Endometrial microvascular endothelial cells (primary cell): ENCODE data around the gene UNC45A. TPM values are rescaled to one million over a fixed set of nuclear protein-coding genes. Genes with fewer than 3 reads are reported as not detected.

Experiments
- in situ Hi-C: cut with HindIII; loops from 2 replicates; pipeline ENCODE4 v1.10.0; 2017; ENCODE audit warnings: low sequenced_read_pairs, low pct_unique_long_range_greater_than_20kb; ENCODE audit errors: inconsistent ontology term
- total RNA-seq: library from RNA; depleted of rRNA; stranded (reverse); fragments of >200 nt; gene quantifications from one replicate; pipeline ENCODE4 v1.2.3, GENCODE V29; 2015; ENCODE audit errors: inconsistent ontology term

Gene UNC45A
- total RNA-seq, 1 donor from 2014 or later, result 62.3 TPM

DNA sequence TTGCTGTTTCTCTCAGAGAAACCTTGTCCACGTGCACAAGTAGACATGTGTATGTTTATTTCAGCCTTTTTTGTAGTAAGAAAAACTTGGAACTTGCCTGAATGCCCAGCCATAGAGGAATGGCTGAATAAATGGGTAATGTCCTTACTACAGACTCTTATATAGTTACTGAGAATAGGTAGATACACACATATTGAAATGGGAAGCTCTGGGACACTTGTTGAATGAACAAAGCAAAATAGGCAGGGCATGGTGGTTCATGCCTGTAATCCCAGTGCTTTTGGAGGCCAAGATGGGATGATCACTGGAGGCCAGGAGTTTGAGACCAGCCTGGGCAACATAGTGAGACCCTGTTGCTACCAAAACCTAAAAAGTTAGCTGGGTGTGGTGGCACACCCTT lies 1.7 kb downstream of the UNC45A start:
- in situ Hi-C loops, result no loop called here

DNA sequence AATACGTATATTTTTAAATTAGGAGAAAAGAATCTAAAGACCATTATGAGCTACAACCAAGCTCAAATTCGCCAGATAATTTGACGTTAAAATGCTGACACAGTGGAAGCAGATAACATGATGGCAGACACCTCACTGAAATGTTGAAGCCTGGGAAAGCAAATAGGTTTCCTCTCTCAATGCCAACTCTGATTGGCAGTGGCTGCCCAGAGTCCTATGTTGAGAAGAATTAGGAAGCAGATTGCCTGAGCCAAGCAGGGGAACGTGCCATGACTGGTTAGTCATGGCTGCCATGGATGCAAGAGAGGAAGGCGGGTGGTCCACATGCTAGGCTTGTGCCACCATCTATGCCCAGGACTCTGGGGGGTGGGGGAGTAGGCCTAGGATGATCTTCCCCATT lies 3.2 kb downstream of the UNC45A start:
- in situ Hi-C loops, result no loop called here

DNA sequence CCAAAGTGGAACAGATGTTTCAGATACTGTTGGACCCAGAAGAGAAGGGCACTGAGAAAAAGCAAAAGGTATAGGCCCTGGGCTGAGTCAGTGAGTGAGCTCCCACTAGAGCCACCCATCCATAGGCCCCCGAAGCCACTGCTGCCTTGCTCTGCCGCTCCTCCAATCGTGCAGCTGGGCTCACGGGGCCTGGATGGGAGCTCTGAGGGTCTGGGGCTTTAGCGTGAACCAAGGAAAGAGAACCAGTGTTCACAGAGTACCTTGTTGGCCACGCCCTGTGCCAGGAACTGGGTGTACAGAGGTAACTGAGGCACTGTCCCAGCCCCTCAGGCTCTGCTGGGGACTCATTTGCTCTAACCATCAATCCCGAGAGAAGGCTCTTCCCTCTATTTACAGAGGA lies 4.7 kb downstream of the UNC45A start:
- in situ Hi-C loops, result no loop called here

DNA sequence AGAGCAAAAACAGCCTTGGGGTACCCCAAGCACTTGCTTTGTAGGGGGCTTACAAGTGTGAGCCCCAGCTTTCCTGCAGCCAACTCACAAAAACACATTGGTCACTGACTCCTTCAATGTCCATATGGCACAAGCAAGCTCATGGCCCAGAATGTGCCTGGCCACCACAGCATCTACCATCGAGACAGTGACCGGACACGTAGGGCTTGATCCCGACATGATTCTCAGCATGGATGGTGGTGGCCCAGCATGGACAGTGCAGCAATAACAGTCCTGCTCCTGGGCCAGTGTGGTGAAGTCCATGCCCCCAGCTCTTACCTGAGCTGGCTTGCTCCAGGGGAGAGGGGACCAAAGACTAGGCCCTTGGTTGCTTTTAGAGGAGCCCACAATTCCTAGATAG lies 6.0 kb downstream of the UNC45A start:
- in situ Hi-C loops, result no loop called here

DNA sequence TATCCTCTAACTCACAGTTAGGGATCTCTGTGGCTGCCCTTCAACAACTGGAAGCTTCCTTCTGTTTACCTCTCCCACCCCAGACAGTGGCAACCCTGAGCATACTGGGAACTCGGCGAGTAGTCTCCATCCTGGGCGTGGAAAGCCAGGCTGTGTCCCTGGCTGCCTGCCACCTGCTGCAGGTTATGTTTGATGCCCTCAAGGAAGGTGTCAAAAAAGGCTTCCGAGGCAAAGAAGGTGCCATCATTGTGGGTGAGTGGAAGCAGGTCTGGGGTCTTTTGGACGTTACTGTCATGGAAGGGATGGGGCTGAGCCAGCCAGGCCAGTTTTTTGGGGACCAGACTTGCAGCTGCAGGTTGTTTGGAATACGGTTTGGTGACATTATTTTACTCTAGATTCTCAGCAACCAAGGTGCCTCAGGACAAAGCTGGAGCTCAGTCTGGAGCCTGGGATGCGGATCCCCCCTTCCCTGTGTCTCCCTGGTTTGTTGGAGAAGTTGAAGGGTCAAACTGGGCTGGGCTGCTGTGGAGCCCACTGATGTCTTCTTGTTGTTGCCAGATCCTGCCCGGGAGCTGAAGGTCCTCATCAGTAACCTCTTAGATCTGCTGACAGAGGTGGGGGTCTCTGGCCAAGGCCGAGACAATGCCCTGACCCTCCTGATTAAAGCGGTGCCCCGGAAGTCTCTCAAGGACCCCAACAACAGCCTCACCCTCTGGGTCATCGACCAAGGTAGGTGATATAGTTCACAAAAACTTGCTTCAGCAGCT lies 7.5 kb downstream of the UNC45A start:
- in situ Hi-C loops, result no loop called here

DNA sequence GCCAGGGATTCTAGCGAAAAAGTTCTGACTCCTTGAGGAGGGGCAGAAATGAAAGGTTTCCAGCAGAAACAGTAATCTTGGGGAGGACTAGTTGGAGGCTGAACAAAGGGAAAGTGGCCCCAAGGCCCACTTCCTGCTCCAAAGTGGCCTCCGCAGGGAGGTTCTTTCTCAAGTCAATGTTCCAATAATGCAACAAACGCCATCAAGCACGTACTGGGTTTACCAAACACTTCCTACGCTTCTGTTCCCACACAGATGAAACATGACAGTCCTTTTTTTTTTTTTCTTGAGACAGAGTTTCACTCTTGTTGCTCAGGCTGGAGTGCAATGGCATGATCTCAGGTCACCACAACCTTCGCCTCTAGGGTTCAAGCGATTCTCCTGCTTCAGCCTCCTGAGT lies 10.0 kb downstream of the UNC45A start:
- in situ Hi-C loops, result no loop called here

DNA sequence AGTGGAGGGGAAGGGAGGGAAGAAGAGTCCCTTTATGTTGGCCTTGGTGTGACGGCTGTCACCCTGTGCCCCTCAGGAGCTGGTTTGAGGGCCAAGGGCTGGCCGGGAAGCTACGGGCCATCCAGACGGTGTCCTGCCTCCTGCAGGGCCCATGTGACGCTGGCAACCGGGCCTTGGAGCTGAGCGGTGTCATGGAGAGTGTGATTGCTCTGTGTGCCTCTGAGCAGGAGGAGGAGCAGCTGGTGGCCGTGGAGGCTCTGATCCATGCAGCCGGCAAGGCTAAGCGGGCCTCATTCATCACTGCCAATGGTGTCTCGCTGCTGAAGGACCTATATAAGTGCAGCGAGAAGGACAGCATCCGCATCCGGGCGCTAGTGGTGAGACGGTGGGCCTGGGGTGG lies 11.5 kb downstream of the UNC45A start:
- in situ Hi-C loops, result no loop called here

DNA sequence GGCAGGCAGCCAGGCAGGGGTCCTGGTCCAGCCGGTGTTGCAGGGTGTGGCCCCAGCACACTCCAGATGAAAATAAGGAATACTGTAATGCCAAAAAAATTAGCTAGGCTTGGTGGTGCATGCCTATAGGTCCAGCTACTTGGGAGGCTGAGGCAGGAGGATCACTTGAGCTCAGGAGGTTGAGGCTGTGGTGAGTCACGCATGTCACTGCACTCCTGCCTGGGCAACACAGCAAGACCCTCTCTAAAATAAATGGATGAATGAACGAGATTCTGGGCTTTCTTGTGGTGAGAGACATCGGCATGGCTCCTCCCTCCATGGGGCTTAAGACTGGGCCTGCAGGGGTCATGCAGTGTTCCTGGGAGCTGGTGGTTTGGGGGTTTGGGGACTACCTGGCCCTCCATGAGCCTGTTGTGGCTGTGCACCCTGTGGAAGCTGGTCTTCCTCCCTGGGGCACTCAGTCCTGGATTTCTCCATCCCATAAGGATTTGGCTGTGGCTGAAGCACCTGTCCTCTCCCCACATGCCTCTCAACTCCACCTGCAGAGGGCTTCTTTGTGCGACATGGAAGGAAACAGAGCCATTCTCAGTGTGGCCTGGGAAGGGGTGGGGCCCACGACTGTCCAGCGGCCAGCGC lies 12.0 kb downstream of the UNC45A start:
- in situ Hi-C loops, result no loop called here

DNA sequence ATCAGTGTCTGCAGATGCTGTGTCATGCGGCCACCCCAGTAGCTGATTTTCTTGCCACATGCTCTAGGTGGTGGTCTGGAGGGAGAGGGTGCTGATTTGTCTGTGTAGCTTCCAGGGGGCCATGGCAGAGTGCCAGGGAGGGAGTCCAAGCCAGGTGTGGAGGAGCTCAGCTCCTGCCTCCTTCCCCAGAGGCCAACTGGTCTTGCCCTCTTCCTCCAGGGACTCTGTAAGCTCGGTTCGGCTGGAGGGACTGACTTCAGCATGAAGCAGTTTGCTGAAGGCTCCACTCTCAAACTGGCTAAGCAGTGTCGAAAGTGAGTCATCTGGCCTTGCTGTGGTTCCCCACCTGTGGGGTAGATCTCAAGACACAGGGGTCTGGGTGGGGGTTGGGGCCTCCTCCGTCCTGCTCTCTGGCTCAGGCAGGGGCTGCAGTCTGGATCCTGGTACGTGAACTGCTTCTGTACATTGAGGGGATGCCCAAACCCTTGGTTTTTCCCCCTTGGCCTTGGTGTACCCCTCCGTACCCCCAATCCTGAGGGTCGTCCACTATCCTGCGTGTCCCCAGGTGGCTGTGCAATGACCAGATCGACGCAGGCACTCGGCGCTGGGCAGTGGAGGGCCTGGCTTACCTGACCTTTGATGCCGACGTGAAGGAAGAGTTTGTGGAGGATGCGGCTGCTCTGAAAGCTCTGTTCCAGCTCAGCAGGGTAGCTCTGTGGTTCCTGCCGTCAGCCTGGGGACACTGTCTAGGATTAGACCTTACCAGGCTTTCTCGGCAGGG lies 12.7 kb downstream of the UNC45A start:
- in situ Hi-C loops, result no loop called here

DNA sequence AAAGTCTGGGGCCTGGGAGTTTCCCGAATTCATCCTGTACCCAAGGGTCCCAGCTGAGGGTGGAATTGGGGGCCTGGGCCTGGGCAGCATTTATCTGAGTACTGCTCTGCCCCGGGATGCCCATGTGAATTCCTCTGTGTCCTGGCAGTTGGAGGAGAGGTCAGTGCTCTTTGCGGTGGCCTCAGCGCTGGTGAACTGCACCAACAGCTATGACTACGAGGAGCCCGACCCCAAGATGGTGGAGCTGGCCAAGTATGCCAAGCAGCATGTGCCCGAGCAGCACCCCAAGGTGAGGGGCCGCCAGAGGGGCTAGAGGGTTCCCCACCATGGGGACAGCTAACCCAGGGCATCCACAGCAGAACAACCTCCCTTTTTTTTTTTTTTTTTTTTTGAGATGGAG lies 13.4 kb downstream of the UNC45A start:
- in situ Hi-C loops, result no loop called here

DNA sequence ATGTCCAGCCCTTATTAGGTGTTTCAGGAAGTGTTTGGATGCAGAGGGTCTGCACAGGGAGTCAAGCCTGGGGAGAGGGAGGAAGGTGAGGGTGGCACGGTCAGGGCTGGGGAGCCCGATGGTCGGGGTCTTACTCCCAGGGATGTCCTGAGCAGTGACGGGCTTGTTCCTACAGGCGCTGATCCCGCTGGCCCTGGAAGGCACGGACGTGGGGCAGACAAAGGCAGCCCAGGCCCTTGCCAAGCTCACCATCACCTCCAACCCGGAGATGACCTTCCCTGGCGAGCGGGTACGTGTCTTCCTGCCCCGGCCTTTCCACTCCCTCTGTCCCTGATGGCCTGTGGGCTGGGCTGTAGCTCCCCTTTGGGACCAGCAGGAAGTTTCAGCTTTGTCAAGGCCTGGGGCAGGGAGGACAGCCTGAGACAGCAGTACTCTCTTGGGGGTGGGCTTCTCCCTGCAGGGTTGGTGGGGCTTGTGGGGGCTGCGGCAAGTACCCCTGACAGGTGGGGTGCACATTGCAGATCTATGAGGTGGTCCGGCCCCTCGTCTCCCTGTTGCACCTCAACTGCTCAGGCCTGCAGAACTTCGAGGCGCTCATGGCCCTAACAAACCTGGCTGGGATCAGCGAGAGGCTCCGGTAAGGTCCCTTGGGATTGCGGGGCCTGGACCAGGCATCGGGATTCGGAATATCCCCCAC lies 15.0 kb downstream of the UNC45A start:
- in situ Hi-C loops, result no loop called here

DNA sequence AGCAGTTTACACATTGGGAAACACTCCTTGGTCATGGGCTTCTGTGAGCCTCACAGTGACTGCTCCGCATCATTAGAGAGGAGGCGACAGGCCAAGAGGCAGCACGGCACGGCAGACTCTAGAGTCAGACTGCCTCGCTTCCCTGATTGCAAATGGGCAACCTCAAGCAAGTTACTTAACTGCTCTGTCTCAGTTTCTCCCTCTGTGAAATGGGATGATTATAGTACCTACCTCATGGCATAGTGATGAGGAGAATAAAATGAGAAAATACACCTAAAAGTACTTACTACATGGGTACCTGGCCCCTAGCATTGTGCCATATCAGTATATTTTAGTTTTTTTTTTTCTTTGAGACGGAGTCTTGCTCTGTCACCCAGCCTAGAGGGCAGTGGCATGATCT lies 15.6 kb downstream of the UNC45A start:
- in situ Hi-C loops, result no loop called here

DNA sequence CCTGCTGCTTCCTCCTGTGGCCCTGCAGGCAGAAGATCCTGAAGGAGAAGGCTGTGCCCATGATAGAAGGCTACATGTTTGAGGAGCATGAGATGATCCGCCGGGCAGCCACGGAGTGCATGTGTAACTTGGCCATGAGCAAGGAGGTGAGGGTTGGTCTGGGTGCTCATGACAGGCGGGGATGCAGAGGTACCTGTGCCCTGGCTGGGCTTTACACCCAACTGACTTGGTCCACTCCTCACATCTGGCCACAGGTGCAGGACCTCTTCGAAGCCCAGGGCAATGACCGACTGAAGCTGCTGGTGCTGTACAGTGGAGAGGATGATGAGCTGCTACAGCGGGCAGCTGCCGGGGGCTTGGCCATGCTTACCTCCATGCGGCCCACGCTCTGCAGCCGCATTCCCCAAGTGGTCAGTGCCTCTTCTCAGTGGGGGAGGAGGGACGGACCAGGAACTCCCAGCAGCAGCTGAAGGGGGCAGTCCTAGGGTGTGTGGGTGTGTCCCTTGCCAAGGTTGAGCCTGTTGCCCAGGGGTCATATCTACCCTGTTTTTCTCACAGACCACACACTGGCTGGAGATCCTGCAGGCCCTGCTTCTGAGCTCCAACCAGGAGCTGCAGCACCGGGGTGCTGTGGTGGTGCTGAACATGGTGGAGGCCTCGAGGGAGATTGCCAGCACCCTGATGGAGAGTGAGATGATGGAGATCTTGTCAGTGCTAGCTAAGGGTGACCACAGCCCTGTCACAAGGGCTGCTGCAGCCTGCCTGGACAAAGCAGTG lies 18.0 kb downstream of the UNC45A start:
- in situ Hi-C loops, result no loop called here

DNA sequence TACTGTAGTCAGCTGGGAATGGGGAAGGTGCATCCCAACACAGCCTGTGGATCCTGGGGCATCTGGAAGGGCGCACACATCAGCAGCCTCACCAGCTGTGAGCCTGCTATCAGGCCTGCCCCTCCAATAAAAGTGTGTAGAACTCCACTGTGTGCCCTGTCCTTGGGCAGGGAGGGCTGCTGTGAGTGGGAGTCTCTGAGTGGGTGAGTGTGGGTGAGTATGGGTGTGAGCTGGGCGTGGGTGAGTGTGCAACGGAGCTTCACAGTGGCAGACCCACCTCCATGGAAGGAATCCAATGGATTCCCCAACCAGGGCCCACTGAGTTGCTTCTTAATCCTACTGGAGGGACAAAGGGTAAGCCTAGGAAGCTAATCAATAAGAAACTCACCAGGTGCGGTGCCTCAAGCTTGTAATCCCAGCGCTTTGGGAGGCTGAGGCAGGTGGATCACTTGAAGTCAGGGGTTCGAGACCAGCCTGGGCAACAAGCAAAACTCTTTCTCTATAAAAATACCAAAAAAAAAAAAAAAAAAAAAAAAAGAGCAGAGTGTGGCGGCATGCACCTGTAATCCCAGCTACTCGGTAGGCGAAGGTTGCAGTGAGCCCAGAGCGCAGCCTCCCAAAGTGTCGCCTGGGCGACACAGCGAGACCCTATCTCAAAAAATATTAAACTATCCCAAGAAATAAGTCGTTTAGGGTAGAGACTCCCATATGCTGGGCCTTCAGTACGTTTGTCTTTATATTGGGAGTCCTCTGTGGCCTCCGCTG lies 19.0 kb downstream of the UNC45A start:
- in situ Hi-C loops, result no loop called here

DNA sequence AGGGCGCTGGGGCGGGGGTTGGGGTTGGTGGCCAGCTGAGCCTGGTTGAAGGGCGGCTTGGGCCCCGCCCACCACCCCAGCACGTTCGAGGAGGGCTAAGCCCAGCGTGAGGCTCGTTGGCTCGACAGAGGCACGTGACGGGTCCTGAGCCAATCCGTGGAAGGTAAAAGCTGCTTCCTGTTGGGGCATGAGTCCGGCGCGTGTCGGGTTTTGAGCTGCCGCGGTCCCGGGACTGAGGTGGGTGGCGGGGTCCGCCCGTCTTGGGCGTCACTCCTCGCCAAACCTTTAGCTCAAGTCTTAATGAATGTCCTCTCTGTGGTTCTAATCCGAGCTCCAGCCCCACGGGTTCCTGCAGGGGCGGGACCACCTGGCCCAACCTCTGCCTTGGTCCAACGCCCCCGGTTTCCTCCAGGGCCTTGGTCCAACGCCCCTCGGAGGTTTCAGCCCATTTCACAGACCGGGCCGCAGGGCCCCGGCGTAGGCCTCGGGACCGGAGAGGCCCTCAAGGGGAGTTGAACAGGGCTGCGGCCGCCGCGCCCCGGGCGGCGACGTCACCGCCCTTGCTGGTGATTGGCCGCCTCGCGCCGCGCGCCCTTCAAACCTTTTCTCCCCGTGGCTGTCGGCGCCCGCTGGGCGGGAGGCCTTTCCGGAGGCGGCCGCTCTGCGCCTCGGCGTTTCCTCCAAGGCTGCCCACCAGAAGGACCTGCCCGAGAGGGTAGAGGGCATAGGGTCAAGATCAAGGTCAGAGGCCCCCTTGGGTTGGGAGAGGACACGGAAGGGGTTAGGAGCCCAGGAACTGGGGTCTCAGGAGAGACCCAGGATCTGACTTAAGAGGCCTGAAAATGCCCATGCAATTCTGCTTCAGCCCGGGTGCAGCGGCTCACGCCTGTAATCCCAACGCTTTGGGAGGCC lies 19.9 kb downstream of the UNC45A start, which contains the start of gene RCCD1:
TSS of gene RCCD1 (plus strand) at position 173 of the 912 bp plus-strand sequence. CDS start 1,851 bp downstream, outside the sequence.
- in situ Hi-C loops, result no loop called here

DNA sequence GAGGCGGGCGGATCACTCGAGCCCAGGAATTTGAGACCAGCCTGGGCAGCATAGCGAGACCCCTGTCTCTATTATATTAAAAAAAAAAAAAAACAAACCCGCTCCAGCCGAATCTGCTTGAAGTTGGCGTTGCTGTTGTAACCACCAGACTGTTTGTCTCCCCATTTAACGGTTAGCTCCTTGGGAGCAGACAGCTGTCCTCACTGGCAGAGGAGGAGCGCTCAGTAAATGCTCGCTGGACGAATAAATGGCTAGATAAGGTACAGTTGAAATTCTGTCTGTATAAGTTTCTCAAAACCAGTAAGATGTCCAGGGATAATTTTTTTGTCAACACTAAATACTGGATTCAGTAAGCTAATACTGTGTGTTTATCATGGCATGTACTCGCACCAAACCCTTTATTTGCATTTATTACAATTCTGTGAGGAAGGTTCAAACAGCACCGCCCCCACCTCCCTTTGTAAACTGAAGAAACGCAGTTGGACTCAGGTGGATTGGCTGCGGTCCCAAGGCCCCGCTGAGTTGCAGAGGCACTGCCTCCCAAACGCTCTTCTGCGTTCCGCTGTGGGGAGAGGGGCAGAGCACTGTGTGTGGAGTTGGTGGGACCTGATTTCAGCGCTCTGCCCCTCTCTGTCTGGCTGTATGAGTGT lies 20.7 kb downstream of the UNC45A start:
- in situ Hi-C loops, result no loop called here
